Posterior cingulate gyrus (tissue), 11 donors: Measurements from ENCODE around the gene EHBP1.
"Not testable (repeated sequence)": the region's sequence is repeated elsewhere in the genome, so short reads cannot be mapped to it uniquely, and the experiment has no call there.

ENCODE experiments used
- DNase-seq, 10 donors: peaks; one replicate each; pipeline versions ENCODE4 v3.0.0 to v3.0.0-alpha.2; 2020 to 2021; ENCODE audit warnings: mixed read lengths in 3 of 10
- intact Hi-C: fragments of 100-400 bp; cut with DNase I; formaldehyde crosslinking; loops from one replicate; pipeline ENCODE4 v1.15.1; 2023

Gene EHBP1

DNA sequence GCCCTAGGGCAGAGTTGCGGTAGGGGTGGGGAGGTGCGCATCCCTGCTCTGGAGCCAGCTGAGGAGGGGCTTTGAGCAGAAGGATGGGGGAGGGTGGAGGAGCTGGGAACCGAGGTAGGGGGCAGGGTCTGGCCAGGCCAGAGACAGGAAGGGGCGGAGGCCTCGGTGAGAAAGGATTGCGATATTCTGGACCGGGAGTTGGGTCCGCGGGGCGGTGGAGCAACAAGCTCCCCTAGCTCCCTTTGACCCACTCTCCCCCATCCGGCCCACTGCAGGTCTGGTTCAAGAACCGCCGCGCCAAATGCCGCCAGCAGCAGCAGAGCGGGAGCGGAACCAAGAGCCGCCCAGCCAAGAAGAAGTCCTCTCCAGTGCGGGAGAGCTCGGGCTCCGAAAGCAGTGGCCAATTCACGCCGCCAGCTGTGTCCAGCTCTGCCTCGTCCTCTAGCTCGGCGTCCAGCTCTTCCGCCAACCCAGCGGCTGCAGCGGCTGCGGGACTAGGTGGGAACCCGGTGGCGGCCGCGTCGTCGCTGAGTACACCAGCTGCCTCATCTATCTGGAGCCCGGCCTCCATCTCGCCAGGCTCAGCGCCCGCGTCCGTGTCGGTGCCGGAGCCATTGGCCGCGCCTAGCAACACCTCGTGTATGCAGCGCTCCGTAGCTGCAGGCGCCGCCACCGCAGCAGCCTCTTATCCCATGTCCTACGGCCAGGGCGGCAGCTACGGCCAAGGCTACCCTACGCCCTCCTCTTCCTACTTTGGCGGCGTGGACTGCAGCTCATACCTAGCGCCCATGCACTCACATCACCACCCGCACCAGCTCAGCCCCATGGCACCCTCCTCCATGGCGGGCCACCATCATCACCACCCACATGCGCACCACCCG lies 350.0 kb downstream of the EHBP1 start:
- intact Hi-C loops: no loop called here
- DNase-seq: peak in 3 of 10 donors; percentile 70 to 76 (median 76)

DNA sequence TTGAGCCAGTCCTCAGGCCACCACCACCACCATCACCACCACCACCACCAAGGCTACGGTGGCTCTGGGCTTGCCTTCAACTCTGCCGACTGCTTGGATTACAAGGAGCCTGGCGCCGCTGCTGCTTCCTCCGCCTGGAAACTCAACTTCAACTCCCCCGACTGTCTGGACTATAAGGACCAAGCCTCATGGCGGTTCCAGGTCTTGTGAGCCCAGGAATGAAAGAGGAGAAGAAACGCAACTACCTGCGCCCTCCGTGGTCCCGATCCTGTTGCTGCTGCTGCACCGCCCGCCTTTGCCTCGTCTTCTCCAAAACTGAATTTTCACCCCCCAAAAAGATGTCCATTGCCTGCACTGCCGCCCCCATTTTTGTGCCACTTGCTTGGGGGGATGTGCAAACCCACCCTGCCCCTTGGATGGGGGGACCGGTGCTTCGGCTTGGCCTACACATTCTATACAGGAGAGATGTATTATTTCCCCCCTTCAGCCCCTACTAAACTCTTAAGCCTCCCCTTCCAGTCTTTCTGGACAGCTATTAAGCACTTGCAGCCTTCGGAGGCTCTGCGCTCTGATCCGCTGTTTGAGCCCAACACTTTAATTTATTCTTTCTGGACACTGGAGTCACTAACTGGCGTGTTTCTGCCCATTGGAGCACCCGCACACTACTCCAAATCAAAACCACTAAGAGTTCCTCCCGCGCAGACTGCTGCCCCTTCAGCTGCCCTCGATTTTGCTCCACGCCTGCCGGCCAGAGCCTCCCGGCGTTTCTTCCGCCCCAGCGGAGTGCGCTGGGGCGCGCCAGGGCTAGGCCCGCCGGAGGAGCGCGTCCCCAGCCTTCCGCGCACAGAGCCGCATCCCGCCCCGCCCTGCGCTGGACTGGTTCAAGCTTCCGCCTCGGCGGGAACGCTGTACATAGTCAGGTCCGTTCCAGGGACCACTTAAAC lies 350.9 kb downstream of the EHBP1 start:
- intact Hi-C loops: no loop called here
- DNase-seq: peak in 1 of 10 donors; percentile 61

DNA sequence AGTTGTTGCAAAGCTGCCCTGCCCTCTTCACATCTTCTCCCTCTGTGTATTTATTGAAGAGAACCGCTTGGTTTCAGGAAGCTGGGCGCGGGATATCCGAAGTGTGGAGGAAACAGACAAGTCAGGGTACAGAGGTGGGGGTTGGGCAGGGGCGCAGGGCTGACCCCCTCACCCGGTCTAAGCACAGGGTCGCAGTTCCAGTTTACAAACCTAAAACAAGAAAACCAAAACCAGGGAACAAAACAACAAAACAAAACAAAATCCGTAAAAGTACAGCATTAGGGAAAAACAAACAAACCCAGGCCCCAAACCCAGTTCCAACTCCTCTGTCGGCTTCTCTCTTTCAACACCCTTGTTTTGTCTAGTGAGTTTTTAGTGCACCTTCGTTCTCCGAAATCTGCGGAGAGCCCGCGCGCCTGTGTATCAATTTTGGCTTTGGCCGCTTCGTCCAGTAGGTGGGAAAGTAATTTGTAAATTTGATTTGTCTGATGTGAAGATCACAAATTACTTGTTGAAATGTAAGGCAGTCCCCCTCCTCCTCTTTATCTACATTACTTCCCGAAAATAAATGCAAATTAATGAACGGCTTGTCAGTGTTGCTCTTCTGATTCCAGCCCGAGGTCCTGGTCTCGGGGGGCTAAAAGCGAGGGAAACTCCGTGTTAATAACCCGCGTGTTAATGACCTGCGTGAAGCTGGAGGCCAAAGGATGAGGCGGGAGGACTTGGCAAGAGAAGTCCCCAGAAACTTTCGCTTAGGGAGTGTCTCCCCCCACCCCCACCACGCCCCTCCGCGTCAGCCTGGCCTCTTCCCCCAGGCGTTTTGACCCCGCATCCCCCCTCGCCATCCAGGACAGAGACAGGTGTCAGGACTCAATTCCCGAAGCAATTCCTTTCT lies 352.0 kb downstream of the EHBP1 start:
- intact Hi-C loops: no loop called here
- DNase-seq: no peak

DNA sequence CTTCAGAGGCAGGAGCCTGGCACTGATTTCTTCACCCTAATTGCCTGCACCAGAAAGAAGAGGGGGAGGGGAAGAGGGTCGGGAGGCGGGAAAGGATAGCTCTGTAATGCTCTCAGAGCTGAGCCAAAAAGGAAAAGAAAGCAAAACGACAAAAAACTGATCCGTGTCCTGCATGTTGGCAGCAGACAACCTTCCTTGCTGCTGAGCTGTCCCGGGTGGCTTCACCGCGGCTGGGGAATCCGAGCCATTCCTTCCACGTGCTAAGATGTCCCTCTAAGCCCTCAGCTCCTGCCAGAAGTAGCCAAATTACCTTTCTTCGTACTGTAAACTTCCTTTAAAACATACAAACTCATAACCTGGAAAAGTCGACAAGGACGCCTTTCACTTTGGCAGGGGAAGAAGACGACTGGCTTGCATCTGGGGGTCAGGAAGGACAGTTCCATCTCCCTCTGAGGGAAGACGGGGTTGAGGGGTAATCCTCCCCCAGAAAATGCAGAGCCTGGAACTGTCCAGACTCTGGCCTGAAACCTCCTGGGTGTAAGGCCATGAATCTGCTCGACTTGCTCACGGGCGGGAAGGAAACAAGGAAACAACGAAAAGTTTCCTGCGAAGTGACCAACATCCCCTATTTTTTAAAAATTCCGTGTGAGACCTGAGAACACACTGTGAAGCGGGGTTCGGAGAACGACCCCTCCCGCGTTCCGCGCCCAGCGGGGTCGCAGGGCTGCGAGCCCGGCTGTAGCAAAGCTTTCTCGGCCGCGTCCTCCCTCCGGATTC lies 352.8 kb downstream of the EHBP1 start:
- intact Hi-C loops: no loop called here
- DNase-seq: peak in 1 of 10 donors; percentile 53

DNA sequence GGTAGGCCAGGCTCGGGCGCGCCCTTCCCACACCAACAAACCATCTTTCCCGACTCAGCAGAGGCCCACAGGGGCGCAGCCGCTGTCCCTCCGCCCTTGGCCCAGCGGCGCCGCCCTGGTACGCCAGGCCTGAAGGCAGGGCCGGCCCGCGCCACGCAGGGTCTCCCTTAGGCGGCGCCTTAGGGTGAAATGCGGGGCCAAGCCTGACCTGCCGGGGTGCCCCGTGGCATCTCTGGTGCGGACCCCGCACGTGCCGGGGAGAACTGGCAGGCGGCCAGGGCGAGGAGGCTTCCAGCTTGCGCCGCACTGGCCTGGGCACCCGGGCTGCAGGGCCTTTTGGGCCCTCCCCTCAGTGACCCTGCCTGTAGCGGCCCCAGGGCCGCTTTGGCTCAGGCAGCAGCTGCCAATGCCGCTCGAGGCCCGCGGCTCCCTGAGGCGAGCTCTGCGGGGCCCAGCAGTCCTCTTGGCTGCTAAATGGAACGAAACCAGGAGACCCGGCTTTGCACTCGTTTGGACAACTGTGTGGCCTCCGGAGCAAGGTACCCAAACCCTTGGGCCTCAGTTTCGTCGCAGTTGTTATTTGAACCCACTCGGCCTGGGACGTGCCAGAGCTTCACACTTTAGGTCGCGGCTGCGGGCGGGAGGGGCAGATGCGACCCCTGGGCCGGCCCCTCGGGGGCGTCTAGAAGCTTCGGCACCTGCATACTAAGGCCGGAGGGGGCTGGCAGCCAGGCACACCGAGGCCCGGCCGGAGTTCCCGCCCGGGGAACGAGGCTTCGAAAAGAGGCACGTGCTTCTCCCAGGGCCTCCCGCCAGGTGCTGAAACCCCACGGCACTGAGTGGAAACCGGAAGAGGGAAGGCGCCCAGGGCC lies 353.6 kb downstream of the EHBP1 start:
- intact Hi-C loops: no loop called here
- peak in 2 of 10 donors; percentile 74 to 86 for DNase-seq

DNA sequence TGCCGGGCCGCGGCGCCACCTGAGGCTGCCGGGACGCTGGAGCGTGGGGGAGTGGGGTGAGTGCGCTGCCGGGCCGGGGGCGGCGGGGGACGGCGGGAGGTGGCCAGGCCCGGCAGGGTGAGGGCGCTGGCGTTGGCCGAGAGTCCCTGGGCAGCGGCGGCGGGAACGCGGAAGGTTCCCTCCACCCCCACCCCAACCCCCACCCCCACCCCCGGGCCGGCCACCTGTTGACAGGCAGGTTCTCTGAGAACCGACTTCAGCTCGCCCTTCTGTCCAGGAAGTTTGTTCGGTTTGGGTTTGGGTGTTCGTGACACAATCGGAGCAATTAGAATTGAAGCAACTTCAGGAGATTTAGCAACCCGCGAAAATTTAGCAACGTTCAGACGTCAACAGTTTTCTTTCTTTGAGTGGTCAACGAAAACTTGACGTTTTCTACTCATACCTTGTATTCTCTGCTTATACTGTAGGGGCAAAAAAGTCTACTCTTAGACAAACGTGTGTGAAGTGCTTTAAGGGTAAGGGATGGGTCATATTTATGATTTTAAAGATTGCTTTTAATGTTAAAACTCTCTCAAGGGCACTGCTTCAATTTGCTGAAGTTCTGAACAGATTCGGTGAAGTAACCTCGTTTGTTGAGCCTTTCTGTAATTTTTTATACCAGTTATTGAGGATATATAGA lies 354.4 kb downstream of the EHBP1 start:
- DNase-seq: peak in 1 of 10 donors; percentile 80
- intact Hi-C loops: no loop called here

DNA sequence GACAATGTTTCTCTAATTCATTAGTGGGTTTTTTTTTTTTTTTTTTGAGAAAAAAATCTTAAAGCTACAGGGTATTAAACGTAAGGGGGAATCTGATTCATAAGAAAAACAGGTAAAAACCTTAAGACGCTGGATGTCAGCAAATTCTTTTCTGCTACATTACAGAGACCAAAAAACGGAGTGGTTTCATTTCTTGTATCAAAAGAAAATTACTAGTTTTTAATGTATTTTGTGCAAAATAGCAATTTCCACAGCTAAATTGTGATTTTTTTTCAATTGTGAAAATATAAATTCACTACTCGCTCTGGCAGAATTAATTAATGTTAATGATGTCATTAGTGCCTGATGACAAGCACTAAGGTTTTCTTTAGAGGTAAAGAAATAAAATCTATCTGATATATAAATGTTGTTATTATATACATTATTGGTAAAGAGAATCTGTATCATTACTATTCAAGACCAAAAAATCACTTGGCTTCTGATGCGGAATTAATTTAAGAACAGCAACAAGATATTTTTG lies 355.0 kb downstream of the EHBP1 start:
- intact Hi-C loops: no loop called here
- DNase-seq: no peak

DNA sequence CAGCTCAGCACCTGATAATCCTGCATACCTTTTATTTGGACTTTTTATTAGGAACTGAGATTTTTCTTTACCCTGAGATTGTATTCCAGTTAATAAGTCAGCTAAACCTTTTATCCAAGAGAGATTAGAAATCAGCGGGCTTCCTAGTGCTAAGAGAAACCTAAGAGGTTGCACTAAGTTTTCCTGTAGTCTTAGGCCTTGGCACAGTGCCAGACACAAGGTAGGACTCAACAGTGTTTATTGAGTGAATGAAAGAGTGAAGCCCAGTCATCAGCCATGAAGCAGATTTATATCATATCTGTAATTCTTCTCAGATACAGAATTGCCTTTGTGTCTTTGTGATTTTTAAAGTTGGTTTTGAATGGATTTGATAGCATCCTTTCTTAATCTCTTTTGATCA lies 358.7 kb downstream of the EHBP1 start:
- intact Hi-C loops: no loop called here
- no peak for DNase-seq

DNA sequence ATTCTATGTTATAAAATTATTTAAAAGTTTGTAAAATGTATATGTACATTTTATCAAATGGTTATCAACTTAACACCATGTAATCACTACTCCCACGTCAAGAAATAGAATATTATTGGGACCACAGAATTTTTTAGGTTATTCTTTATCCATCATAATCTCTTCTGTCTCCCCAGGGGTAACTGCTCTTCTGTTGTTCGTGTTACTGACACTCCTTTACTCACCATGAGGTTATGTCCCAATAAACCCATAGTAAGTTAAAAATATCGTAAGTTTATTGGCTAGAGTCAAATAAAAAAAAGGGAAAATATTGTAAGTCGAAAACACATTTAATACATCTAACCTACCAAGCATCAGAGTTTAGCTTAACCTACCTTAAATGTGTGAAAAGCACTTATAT lies 359.1 kb downstream of the EHBP1 start:
- intact Hi-C loops: no loop called here
- DNase-seq: no peak

DNA sequence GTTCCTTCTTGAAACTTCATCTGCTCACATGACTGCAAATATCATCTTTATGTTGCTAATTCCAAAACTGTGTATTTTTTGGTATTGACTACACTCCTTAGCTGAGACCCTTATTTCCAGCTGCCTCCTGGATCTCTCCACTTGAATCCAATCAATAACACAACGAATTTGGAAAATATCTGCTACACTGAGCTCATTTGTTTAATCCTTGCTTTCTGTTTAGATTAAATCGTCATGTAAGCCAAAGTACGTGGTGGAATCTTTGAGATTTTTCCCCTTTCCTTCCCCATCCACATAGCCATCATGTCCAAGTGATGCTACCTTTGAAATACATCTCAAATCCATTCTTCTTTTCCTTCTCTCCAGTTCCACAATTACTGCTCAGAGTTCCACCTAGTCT lies 360.8 kb downstream of the EHBP1 start:
- intact Hi-C loops: no loop called here
- DNase-seq: no peak

DNA sequence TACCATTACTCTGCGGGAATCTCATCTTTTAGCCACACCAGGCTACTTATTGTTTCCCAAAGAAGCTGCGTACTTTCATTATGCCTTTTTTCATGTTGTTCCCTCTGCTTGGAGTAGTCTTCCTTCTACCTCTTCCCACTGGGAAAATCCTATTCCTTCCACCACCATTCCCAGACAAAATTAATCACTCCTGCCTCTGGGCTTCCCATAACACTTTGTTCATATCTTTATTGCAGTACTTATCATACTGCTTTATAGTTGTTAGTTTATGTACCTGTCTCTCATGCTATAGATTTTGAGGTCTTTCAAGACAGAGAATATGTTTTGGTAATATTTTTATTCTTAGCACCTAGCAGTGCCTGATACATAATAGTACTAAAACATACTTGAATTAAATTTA lies 361.3 kb downstream of the EHBP1 start:
- DNase-seq: no peak
- intact Hi-C loops: no loop called here

DNA sequence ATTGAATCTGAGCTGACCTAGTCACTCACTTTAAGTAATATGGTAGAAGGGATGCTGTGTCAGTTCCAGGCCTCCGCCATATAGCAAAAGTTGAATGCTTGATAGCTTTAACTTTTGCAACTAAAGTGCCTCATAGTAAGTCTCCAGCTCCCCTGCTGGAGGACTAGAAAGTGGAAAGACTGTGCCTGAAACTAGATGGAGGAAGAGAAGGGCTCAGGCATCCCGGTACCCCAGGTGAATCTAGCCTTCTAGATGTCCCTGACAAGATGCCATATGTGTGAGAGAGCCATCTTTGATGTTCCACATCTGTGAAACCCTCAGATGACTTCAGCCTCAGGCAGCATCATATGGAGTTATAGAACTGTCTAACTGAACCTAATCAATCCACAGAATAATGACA lies 366.2 kb downstream of the EHBP1 start:
- intact Hi-C loops: no loop called here
- DNase-seq: peak in 1 of 10 donors; percentile 16

DNA sequence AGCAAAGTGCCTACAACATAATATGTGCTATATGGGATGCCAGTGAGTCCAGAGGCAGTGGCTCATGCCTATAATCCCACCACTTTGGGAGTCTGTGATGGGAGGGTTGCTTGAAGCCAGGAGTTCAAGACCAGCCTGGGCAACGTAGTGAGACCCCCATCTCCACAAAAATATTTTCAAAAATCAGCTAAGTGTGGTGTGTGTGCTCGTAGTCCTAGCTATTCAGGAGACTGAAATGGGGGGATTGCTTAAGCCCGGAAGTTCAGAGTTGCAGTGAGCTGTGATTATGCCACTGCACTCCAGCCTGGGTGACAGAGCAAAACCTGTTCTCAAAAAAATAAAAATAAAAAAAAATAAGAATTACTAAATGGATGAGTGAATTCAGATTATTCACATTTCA lies 368.5 kb downstream of the EHBP1 start:
- intact Hi-C loops: no loop called here
- DNase-seq: no peak

DNA sequence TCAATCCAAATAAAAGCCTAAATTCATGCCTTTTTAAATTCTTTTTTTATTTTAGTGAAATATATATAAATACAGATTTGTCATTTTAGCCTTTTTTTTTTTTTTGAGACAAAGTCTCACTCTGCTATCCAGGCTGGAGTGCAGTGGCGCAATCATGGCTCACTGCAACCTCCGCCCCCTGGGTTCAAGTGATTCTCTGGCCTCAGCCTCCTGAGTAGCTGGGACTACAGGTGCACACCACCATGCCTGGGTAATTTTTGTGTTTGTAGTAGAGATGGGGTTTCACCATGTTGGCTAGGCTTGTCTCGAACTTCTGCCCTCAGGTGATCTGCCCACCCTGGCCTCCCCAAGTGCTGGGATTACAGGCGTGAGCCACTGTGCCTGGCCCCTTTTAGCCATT lies 368.9 kb downstream of the EHBP1 start:
- DNase-seq: peak in 2 of 10 donors; percentile 12 to 76
- intact Hi-C loops: not testable (repeated sequence)

DNA sequence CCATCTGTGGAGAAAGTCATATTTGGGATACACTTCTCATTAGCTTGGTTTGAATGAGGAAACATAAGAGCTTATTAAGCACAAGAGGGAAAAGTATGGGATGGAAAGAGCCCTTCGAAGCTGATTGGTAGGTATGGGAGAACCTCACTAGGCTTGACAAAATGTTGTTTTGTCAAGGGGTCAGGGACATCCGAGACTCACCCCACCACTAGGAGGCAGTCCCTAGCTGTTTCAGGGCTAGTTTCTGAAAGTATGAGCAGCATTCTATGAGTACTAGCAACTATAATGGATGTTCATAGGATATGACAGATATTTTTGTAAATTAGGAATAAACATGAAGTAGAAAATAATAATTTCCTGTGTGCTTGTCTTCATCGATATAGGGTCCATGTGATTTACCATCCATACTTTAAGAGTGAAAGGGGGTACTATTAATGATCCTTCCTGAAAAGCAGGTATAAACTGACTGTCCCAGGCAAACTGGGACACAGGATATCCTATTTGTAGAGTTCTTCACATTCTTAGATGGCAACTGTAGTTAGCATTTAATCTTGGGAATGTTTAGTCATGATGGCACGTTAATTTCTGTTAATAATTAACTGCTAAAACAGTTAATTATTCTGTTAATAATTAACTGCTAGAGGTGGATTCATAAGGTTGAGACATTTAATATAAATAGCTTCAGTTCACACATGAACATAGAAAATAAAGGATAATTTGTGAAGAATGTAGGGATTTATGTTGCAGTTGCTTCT lies 373.5 kb downstream of the EHBP1 start:
- DNase-seq: no peak
- intact Hi-C loops: no loop called here

DNA sequence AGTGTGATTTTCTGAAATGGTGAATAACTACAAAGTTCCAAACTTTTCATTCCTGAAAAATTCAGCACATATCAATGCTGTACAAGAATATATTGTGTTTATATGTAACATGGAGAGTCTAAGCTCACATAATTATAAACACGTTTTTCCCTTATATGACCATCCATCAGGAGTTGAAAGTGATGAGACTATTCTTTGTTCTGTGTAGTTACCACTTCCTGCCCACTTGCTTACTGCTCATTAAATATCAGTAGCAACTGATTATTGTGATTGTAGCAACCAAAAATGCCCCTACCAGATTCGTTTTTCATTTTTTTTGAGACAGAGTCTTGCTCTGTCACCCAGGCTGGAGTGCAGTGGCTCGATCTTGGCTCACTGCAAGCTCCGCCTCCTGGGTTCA lies 375.9 kb downstream of the EHBP1 start:
- DNase-seq: no peak
- intact Hi-C loops: no loop called here

DNA sequence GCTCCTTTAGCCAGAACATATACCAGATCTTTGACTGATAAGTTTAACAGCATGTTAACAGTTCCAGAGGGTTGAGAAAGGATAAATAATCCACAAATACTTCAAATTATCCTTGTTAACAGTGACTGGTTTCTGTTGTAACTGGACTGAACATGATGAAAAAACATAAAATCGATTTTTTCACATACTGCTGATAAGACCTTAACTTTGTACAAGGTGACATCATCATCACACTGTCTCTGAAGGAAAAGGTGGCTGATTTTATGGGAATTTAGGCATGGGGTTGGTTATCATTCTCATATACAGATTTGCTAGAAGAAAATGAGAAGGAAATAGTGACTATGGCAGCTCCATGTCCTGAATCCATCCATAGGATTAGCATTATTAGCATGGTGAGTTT lies 381.2 kb downstream of the EHBP1 start:
- no peak for DNase-seq
- intact Hi-C loops: no loop called here
